Measurements from ENCODE around the gene GRM7. TPM values are rescaled to one million over a fixed set of nuclear protein-coding genes. Genes with fewer than 3 reads are reported as not detected.

The GRM7 gene
- total and polyA plus RNA-seq, 2 of the 4 experiments (the other 2 are of a cell fraction): not detected

- Histone ChIP-seq H4K8ac (ENCODE audit: low read depth in 2 of 2, low read length in 2 of 2) (no peak overlapping the region), H2BK20ac (ENCODE audit: low read depth, low read length) (no peak overlapping the region), H3K9me3 (ENCODE audit: control insufficient read depth, insufficient read depth, low read length) (peaks cover 5% of the 10 kb centered on the region), H3K9me1 (ENCODE audit: insufficient read depth, low read length) (no peaks in the 10 kb centered on the region), H4K5ac (ENCODE audit: low read depth, low read length) (no peak overlapping the region), H3K4me2 (ENCODE audit: low read depth, low read length) (no peak overlapping the region), H3K14ac (replicated peaks; ENCODE audit: low read depth, low read length) (no peak overlapping the region), H2BK15ac (ENCODE audit: low read depth, low read length) (no peak overlapping the region), H4K91ac (ENCODE audit: insufficient read depth, low read depth, low read length) (no peak overlapping the region), H3K79me1 (ENCODE audit: low read depth in 1 of 2, low read length in 2 of 2) (no peaks in the 10 kb centered on the region), H2BK5ac (ENCODE audit: low read depth, low read length, poor library complexity, severe bottlenecking) (no peak overlapping the region), H3K36me3 (ENCODE audit: control insufficient read depth, insufficient read depth, low read length) (no peaks in the 10 kb centered on the region), H2AFZ (replicated peaks; ENCODE audit: low read length, poor library complexity) (no peak overlapping the region), H3K4ac (ENCODE audit: low read depth, low read length) (no peak overlapping the region), H3K23ac (ENCODE audit: low read depth, low read length) (no peak overlapping the region), H2AK9ac (replicated peaks; ENCODE audit: low read depth, low read length, poor library complexity) (no peak overlapping the region), H2AK5ac (ENCODE audit: low read depth, low read length) (no peak overlapping the region), H3K9ac (ENCODE audit: low read depth, low read length) (no peak overlapping the region), H3K18ac (ENCODE audit: low read depth, low read length) (no peak overlapping the region), H4K20me1 (ENCODE audit: insufficient read depth, low read length) (no peaks in the 10 kb centered on the region), H2BK120ac (ENCODE audit: low read depth, low read length) (no peak overlapping the region), H3K56ac (ENCODE audit: extremely low read depth, insufficient read depth, low read length) (no peak overlapping the region), H3K4me1 (ENCODE audit: control insufficient read depth, insufficient read depth, low read length) (no peaks in the 10 kb centered on the region), H3K27me3 (ENCODE audit: control insufficient read depth, insufficient read depth, low read length) (no peaks in the 10 kb centered on the region), H3K4me3 (ENCODE audit: insufficient read depth, low read depth, low read length) (no peak overlapping the region), H3K27ac (ENCODE audit: insufficient read depth, low read length) (no peak overlapping the region)
- TF ChIP-seq MAFK (IDR thresholded peaks at IDR 0.05; ENCODE audit: low read depth, low read length) (no peak), POLR2A (IDR thresholded peaks at IDR 0.05; ENCODE audit: low read depth, low read length) (no peak), RAD21 (IDR thresholded peaks at IDR 0.05; ENCODE audit: low read length) (no peak), CTCF (conservative IDR thresholded peaks at IDR 0.05; ENCODE audit: low read depth, low read length) (no peak), NFE2L2 (IDR thresholded peaks at IDR 0.05; ENCODE audit: low read depth, low read length) (no peak), CHD1 (IDR thresholded peaks at IDR 0.05; ENCODE audit: low read depth, low read length) (no peak), MAZ (IDR thresholded peaks at IDR 0.05; ENCODE audit: borderline replicate concordance, low read depth, low read length) (no peak), BHLHE40 (IDR thresholded peaks at IDR 0.05; ENCODE audit: low read depth, low read length) (no peak), FOS (IDR thresholded peaks at IDR 0.05; ENCODE audit: low read depth, low read length) (no peak), RCOR1 (IDR thresholded peaks at IDR 0.05; ENCODE audit: insufficient replicate concordance, low read length) (no peak), SMC3 (IDR thresholded peaks at IDR 0.05; ENCODE audit: low read depth, low read length) (no peak), MXI1 (IDR thresholded peaks at IDR 0.05; ENCODE audit: borderline replicate concordance, low read depth, low read length) (no peak), CEBPB (IDR thresholded peaks at IDR 0.05; ENCODE audit: low read depth, low read length) (no peak), USF2 (IDR thresholded peaks at IDR 0.05; ENCODE audit: low read depth, low read length) (no peak), RFX5 (IDR thresholded peaks at IDR 0.05; ENCODE audit: low read depth, low read length) (no peak)
- TF ChIP-seq, protein P1, sequence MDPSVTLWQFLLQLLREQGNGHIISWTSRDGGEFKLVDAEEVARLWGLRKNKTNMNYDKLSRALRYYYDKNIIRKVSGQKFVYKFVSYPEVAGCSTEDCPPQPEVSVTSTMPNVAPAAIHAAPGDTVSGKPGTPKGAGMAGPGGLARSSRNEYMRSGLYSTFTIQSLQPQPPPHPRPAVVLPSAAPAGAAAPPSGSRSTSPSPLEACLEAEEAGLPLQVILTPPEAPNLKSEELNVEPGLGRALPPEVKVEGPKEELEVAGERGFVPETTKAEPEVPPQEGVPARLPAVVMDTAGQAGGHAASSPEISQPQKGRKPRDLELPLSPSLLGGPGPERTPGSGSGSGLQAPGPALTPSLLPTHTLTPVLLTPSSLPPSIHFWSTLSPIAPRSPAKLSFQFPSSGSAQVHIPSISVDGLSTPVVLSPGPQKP (IDR thresholded peaks at IDR 0.05; ENCODE audit: borderline replicate concordance, low read depth, low read length): no peak
- POLR2A ChIA-PET (ENCODE audit: unreplicated experiment): no interaction called here
- ATAC-seq (ENCODE audit: low read depth) (no peak), DNase-seq (no peak)
- no TSS peak for BruUV-seq (replicated peaks)
- intact Hi-C loops (cut with micrococcal nuclease) (no loop called here), in situ Hi-C loops (cut with MboI; ENCODE audit: low sequenced_read_pairs) (no loop called here), dilution Hi-C loops (cut with HindIII; ENCODE audit: low sequenced_read_pairs, unreplicated experiment) (no loop called here)
- CTCF ChIA-PET: no interaction called here
- WGBS, 2 experiments (ENCODE audit: extremely low coverage in 2 of 2, insufficient read length in 1 of 2): 0% methylated on average over 1 of the region's 5 CpGs; no CpG with 5 or more reads in 1 of the 2 experiments
Measured at GRCh38 chr3:7445331-7445730, 584.4 kb downstream of the GRM7 start.

Data from IMR-90 (cell line).